Astrocyte (in vitro differentiated cells and primary cell): ENCODE measurements around the gene SHISA7. TPM values are rescaled to one million over a fixed set of nuclear protein-coding genes. Genes with fewer than 3 reads are reported as not detected.

ENCODE experiments used
- DNase-seq: peaks from one replicate; pipeline ENCODE4 v3.0.0-alpha.2; 2010; ENCODE audit warnings: low read depth
- FAIRE-seq: peaks from 2 replicates; lab custom pipeline; 2011; peaks lifted over from hg19 to GRCh38; lab: Jason Lieb, UNC
- H2AFZ ChIP-seq: 2 replicates; pipeline ENCODE4 v1.6.0; 2012; ENCODE audit warnings: low read depth, low read length, inconsistent platforms
- H3K27ac ChIP-seq: 2 replicates; pipeline ENCODE4 v1.5.1; 2011; ENCODE audit warnings: low read depth, low read length, inconsistent platforms
- H3K27me3 ChIP-seq: 2 replicates; pipeline ENCODE4 v1.6.0; 2011; ENCODE audit warnings: low read length, inconsistent platforms; ENCODE audit not compliant: insufficient read depth
- H3K36me3 ChIP-seq: 2 replicates; pipeline ENCODE4 v1.5.1; 2011; ENCODE audit warnings: low read length, inconsistent platforms; ENCODE audit not compliant: insufficient read depth
- H3K4me1 ChIP-seq: 2 replicates; pipeline ENCODE4 v1.5.1; 2011; ENCODE audit warnings: low read length, inconsistent platforms; ENCODE audit not compliant: insufficient read depth
- H3K4me2 ChIP-seq: 2 replicates; pipeline ENCODE4 v1.6.0; 2012; ENCODE audit warnings: low read length, inconsistent platforms
- H3K4me3 ChIP-seq: 2 replicates; pipeline ENCODE4 v1.5.1; 2011; ENCODE audit warnings: low read depth, mild to moderate bottlenecking, low read length, inconsistent platforms; ENCODE audit not compliant: insufficient read depth
- H3K79me2 ChIP-seq: 2 replicates; pipeline ENCODE4 v1.6.0; 2012; ENCODE audit warnings: mild to moderate bottlenecking, low read length, inconsistent platforms; ENCODE audit not compliant: insufficient read depth
- H3K9ac ChIP-seq: 2 replicates; pipeline ENCODE4 v1.6.0; 2012; ENCODE audit warnings: mild to moderate bottlenecking, low read length, inconsistent platforms
- H3K9me3 ChIP-seq: 2 replicates; pipeline ENCODE4 v1.5.1; 2012; ENCODE audit warnings: low read depth, mild to moderate bottlenecking, low read length, inconsistent platforms; ENCODE audit not compliant: insufficient read depth
- H4K20me1 ChIP-seq: 2 replicates; pipeline ENCODE4 v1.6.0; 2012; ENCODE audit warnings: low read length, inconsistent platforms; ENCODE audit not compliant: insufficient read depth
- H3K27ac Mint-ChIP-seq: one replicate; pipeline ENCODE4 v1.8.0; 2021; ENCODE audit warnings: mild to moderate bottlenecking, mixed read lengths; ENCODE audit not compliant: unreplicated experiment
- H3K27me3 Mint-ChIP-seq: one replicate; pipeline ENCODE4 v1.8.0; 2021; ENCODE audit warnings: low read depth, mixed read lengths; ENCODE audit not compliant: unreplicated experiment
- H3K36me3 Mint-ChIP-seq: one replicate; pipeline ENCODE4 v1.8.0; 2021; ENCODE audit warnings: low read depth, mixed read lengths; ENCODE audit not compliant: unreplicated experiment
- H3K4me1 Mint-ChIP-seq: one replicate; pipeline ENCODE4 v1.8.0; 2021; ENCODE audit warnings: low read depth, mixed read lengths; ENCODE audit not compliant: unreplicated experiment
- H3K4me3 Mint-ChIP-seq: one replicate; pipeline ENCODE4 v1.8.0; 2021; ENCODE audit warnings: mild to moderate bottlenecking, moderate library complexity, mixed read lengths; ENCODE audit not compliant: unreplicated experiment
- H3K9me3 Mint-ChIP-seq: one replicate; pipeline ENCODE4 v1.8.0; 2021; ENCODE audit warnings: mild to moderate bottlenecking, mixed read lengths; ENCODE audit not compliant: unreplicated experiment
- EZH2 ChIP-seq: IDR thresholded peaks from 2 replicates; pipeline ENCODE4 v1.6.1; 2012; ENCODE audit warnings: mild to moderate bottlenecking, low read length, inconsistent platforms; ENCODE audit not compliant: insufficient read depth
- total RNA-seq: library from RNA; stranded (reverse); gene quantifications from 2 replicates; pipeline ENCODE4 v1.2.1, GENCODE V29; 2021
- TF ChIP-seq, protein P1 (sequence below): IDR thresholded peaks from 2 replicates; pipeline ENCODE4 v1.5.1; 2011; ENCODE audit warnings: low read depth, mild to moderate bottlenecking, inconsistent platforms, low read length, moderate library complexity; ENCODE audit not compliant: insufficient read depth

Gene SHISA7
- total RNA-seq, 1 donor from 2014 or later: 0.09 TPM

DNA sequence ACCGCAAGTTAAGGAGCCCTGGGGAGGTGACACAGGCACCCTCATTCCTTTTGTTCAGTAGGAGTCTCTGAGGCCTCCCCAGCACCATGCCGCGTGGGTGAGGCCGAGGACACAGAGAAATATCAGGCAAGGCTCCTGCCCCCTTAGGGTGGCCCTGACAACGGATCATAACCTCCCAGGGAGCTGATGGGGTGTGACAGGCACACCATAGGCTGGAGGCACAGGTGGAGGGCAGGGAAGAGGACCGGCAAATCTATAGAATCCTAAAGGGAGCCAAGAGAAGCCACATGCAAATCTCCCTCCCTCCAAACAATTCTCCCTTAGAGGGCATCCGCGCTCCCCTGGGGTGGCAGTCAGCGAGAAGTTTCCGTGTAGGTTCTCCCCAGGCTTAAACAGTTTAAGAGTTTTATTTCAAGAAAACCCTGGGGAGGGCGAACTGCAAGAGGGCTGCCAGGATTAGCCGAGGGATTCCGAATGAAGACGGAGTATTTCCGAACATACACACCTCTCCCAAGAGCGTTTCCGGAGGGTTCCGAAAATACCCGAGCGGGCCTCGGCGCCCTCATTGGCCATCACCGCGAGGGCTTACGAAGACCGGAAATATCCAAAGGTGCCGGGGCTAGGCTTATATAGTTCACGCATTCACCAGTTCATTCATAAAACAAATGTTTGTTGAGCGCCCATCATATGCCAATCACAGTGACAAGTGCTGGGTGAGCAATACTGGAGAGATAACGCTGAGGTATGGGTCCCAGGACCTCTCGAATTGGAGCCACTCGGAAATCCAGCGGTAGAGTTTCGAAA is 58.0 kb downstream of the SHISA7 start:
- H3K4me3 Mint-ChIP-seq: peak overlapping the region; percentile 100
- H3K9me3 Mint-ChIP-seq: peaks cover 2% of the 10 kb centered on the region
- peaks cover 25% of the 10 kb centered on the region for H3K36me3 ChIP-seq
- peaks cover 46% of the 10 kb centered on the region for H3K4me1 ChIP-seq
- peak overlapping the region; percentile 97 for H3K4me2 ChIP-seq
- H3K9me3 ChIP-seq: no peaks in the 10 kb centered on the region
- TF ChIP-seq EZH2: no peak
- TF ChIP-seq, protein P1, sequence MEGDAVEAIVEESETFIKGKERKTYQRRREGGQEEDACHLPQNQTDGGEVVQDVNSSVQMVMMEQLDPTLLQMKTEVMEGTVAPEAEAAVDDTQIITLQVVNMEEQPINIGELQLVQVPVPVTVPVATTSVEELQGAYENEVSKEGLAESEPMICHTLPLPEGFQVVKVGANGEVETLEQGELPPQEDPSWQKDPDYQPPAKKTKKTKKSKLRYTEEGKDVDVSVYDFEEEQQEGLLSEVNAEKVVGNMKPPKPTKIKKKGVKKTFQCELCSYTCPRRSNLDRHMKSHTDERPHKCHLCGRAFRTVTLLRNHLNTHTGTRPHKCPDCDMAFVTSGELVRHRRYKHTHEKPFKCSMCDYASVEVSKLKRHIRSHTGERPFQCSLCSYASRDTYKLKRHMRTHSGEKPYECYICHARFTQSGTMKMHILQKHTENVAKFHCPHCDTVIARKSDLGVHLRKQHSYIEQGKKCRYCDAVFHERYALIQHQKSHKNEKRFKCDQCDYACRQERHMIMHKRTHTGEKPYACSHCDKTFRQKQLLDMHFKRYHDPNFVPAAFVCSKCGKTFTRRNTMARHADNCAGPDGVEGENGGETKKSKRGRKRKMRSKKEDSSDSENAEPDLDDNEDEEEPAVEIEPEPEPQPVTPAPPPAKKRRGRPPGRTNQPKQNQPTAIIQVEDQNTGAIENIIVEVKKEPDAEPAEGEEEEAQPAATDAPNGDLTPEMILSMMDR: no peak
- H2AFZ ChIP-seq: peak overlapping the region; percentile 93
- no peaks in the 10 kb centered on the region for H3K27me3 ChIP-seq
- peaks cover 27% of the 10 kb centered on the region for H3K4me1 Mint-ChIP-seq
- peaks cover 43% of the 10 kb centered on the region for H4K20me1 ChIP-seq
- H3K27ac Mint-ChIP-seq: peak overlapping the region; percentile 98
- peak overlapping the region; percentile 98 for H3K9ac ChIP-seq
- no peaks in the 10 kb centered on the region for H3K27me3 Mint-ChIP-seq
- FAIRE-seq: no peak
- H3K36me3 Mint-ChIP-seq: peaks cover 22% of the 10 kb centered on the region
- H3K4me3 ChIP-seq: peak overlapping the region; percentile 95
- peak; percentile 86 for DNase-seq
- H3K79me2 ChIP-seq: peaks cover 44% of the 10 kb centered on the region
- peak overlapping the region; percentile 93 for H3K27ac ChIP-seq

DNA sequence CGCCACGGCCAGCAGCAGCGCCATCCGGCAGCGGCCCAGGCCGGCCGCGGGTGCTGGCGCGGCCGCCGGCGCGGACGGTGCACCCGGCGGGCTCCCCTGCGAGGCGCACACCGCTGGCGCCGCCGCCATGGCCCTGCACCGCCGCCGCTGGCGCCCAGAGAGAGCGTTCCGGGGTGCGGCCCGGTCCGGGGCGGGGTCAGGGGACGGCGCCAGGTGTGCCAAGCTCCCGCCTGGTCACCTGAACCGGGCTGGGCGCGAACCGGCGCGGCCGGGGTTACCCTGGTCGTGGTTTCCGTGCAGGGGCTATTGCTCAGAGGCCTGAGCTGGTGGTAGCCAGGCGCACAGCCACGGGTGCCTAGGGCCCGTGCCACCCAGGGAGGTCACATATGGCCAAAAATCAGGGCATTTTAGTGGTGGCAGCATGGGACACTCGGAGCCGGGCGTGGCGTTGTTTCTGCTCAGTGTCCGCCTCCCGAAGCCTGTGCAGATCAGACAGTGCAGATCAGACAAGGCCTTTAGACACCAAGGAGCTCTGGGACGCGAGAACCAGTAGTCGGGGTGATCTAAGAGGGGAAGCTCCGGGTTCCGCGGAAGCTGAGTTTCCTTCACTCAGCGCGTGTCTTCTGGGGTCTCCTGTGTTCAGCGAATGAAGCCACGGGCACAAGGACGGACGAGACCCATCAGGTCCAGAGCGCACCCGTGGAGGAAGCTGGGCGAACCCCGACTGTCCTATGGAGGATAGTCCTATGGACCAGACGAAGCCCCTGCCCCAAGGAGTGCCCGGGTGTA is 58.8 kb downstream of the SHISA7 start, which contains the start of gene TMEM238:
TSS of gene TMEM238 (minus strand) at position 162 of the 789 bp plus-strand sequence. CDS start at position 129, 33 bp downstream.
- H3K4me1 Mint-ChIP-seq: peaks cover 21% of the 10 kb centered on the region
- DNase-seq: no peak
- Histone ChIP-seq H3K27ac (peak within 1 kb of the TSS; percentile 93), H3K9me3 (no peaks in the 10 kb centered on the region), H3K27me3 (no peaks in the 10 kb centered on the region), H2AFZ (peak within 1 kb of the TSS; percentile 79), H3K4me2 (peak within 1 kb of the TSS; percentile 97), H3K79me2 (peaks cover 36% of the 10 kb centered on the region), H3K9ac (peak within 1 kb of the TSS; percentile 98), H3K4me1 (peaks cover 39% of the 10 kb centered on the region), H3K36me3 (peaks cover 19% of the 10 kb centered on the region), H4K20me1 (peaks cover 35% of the 10 kb centered on the region), H3K4me3 (peak within 1 kb of the TSS; percentile 95)
- TF ChIP-seq, protein P1: no peak
- TF ChIP-seq EZH2: no peak
- H3K9me3 Mint-ChIP-seq: peaks cover 2% of the 10 kb centered on the region
- peaks cover 2% of the 10 kb centered on the region for H3K27me3 Mint-ChIP-seq
- peaks cover 22% of the 10 kb centered on the region for H3K36me3 Mint-ChIP-seq
- H3K27ac Mint-ChIP-seq: peak within 1 kb of the TSS; percentile 98
- H3K4me3 Mint-ChIP-seq: peak within 1 kb of the TSS; percentile 100
- no peak for FAIRE-seq
